NCI-H2171 (cell line): ENCODE data around the gene FLAD1.

Experiments used
- DNase-seq: peaks from one replicate; lab custom pipeline; 2025; lab: John Stamatoyannopoulos, UW

Gene FLAD1

DNA sequence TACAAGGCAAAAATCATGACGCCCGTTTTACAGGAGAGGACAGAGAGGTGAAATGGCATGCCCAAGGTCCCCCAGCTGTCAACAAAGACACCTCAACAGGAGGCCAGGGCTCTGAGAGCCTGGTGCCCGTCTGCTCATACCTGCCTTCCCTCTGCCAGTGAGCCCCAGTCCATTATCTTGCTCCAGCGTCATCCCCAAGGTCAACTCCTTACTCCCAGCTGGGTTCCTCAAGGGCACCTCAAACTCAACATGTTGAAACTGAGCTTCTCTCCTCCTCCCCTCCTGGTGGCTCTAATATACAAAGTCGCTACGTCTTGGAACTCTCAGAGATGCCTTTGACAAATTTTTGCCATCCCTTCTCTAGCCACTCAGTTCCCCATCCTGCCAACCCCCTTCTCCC, 30.5 kb upstream of the FLAD1 start:
- no peak for DNase-seq

DNA sequence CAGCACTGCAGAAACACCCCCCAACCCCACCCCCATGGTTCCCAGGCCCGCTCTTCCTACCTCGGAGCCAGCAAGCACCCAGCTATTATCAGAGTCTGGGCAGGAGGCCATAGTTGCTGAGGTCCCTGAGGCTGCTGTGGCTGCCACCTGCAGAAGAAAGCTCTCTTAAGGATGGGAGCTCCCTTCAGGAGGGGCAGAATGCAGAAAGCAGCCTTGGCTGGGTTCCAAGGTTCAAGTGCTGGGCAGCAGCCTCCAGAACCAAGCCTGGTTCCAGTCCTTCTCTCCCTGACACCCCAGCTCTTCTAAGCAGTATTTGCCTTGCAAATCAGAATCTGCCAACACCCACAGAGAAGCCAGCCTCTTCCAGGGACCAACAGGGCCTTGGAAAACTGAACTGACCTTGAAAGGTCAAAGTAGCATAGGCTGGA, 29.5 kb upstream of the FLAD1 start:
- no peak for DNase-seq

DNA sequence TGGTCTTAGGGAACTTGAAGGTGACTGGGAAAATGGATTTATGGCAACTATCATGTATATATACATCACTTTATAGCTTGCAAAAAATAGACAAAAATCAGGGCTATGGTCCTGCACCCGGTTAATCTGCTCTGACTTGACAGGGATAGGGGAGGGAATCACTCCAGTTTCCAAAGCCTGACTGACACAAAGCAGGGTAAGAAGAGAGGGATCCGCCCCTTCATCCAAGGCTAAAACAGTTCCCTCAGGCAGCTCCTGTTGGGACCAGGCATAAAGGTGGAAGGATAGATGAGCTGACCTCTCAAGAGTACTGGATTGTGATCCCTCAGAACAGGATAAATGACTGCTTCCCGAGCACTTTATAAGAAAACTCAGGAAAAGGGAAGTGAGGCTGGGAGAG, 28.6 kb upstream of the FLAD1 start:
- DNase-seq, result no peak

DNA sequence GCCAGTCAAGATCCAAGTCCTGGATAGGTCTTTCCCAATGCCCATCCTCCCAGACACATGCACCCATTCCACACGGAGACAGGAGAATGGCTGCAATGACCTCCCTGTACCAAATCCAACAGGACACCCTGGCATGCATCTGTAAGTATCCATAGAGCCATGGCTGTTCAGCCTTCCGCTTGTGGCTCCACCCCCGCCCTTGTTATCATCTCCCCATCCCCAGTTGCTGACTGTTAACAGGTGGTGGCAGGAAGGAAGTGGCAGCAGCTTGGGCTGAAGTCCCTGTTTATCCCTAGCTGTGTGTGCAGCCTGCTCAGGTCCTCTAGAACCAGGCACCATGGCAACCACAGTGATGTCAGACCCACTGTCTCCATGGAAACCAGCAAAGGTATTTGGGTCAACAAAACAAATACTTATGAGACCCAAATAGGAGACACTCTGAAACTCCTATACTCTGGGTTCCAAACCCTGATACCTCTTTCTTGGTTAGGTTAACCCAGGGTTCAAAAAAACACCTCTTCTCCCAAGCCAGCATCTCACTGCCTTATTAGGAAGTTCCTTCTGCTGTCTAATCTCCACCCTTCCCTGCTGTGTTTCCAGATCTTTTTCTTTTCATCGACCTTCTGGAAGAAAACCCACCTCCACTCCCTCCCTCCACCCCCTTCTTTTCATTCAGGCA, 28.0 kb upstream of the FLAD1 start:
- peak; percentile 24 for DNase-seq

DNA sequence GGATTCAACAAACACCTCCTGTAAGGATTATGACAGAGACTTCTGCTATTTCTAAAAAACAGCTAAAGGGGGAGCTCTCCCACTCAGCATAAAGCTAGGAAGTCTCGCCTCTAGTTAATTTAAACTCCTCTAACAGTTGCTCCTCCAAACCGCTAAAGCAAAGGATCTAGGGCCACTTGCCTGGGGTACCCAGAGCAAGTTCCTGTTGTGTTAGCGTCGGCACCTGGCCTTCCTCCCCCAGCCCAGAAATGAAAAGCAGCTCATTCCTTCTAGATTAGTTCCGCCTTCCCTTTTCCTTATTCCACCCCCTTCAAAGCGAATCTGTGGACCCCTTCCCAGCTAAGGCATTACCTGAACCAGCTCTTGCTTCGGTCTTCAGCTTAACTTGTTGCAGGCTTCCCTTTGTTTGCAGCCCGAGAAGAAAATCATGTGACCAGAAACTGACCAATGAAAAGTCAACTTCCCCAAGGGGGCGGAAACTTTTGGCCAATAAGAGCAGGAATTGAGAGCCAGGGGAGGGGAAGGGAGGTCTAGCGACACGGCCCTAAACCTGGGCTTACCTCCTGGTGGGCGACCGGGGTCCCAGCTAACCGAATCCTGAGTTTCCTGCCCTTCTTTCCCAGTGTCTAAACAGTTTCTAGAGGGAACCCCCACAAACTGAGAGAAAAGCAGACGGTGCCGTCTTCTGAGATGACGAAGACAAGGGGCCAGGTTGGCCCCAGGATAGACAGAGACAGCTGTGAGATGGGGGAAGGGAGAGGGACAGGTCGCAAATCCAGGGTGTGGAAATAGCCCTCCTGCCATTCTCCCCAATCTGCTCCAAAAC, 27.2 kb upstream of the FLAD1 start, which contains the start of gene PBXIP1:
Gene PBXIP1 (minus strand): TSS at position 382 of the 826 bp plus-strand sequence. CDS start 2,378 bp downstream, outside the sequence.
- peak; percentile 80 for DNase-seq

GRCh38 chr1:154956544-154956941, 26.6 kb upstream of the FLAD1 start:
- no peak for DNase-seq

GRCh38 chr1:154957091-154957657, 26.0 kb upstream of the FLAD1 start:
- DNase-seq, result no peak

DNA sequence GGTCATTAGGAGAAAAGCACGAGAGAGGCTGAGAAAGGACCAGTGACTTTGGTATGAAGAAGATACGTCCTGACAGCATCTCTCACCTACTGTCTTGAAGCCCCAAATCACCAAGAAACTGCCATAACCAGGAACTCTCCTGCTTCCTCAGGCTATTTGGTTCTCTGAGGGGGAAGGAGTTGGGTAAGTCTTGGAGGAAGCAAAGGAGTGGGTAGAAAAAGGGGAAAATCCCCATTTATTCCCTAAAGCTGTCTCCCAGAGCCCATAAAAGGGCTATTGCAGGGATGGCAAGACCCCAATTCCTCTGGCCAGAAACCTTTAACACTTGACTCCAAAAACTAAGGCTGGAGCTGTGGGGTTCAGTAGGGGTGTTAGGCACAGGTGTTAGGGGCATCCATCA, 25.1 kb upstream of the FLAD1 start:
- no peak for DNase-seq

DNA sequence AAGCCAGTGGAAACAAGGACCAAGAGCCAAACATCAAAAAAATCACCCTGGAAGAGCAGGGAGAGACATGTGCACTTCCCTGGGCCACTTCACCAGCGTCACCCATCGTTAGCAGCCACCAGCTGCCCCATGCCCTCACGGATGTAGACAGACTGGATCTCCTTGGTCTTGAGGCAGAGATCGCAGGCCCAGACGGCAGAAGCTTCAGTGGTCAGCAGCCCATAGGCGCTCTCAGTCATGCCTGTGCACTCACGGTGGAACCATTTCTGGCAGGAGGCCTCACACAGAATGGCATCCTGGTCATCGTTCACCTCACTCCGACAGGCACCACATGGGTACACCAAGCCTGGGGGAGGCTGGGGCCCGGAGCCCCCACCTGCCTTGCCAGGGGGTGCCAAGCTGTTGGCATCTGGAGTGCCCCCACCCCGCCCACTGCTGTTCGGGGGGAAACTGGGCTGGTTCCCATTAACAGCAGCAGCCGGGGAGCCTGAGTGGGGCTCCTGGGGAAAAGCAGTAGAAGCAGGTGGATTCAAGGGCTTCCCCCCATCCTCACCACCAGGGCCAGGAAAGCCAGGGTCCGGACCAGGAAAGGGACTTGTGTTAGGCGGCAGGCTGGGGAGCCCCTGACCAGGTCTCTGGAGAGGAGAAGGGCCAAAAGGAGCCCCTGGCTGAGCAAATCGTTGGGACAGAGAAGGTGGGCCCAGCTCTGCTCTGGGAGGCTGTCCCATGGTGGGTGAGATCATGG, 24.3 kb upstream of the FLAD1 start:
- DNase-seq, result no peak

DNA sequence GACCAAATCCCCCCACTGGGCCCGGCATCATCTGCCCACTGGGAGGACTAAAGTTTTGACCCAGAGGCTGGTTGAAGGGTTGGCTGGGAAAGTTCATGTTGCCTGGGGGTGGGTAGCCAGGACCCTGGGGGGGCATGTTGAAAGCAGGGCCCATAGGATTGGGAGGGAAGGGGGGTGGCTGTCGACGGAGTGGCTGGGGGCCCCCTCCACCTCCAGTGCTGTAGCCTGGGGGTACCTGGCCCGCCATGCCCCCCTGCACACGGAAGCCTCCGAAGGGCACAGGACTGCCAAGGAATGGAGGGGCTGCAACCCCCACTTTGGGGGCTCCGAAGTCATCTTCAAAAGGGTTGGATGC, 23.7 kb upstream of the FLAD1 start:
- no peak for DNase-seq

DNA sequence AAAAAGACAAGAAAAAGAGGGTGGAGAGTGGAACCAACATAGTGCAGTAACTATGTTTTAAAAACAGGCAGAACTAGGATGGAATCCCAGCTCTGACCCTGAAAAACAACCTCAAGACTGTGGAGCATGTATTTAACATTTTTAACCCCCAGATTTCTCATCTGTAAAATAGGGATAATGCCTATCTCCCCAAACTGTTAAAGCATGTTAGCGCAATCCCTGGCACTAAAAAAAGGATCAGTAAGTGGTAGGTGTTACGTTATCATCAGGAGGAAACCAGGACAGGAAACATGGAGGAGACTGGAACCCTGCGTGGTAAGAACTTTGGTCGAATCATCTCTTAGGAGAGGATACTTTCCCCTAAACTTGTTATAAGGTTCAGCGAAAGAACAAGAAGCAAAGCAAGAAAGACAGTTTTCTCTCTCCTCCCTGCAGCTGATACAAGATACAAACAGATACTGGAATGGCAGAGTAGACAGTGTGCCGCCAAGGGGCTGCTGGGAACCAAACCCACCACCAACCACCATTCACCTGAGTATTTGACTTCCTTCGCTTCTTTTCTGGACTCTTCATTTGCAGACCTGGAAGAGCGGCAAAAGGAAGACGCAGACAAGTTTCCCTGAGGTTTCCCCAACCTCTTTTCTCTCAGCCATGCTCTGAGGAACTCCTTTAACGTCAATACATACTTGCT, 22.6 kb upstream of the FLAD1 start:
- DNase-seq, result no peak

DNA sequence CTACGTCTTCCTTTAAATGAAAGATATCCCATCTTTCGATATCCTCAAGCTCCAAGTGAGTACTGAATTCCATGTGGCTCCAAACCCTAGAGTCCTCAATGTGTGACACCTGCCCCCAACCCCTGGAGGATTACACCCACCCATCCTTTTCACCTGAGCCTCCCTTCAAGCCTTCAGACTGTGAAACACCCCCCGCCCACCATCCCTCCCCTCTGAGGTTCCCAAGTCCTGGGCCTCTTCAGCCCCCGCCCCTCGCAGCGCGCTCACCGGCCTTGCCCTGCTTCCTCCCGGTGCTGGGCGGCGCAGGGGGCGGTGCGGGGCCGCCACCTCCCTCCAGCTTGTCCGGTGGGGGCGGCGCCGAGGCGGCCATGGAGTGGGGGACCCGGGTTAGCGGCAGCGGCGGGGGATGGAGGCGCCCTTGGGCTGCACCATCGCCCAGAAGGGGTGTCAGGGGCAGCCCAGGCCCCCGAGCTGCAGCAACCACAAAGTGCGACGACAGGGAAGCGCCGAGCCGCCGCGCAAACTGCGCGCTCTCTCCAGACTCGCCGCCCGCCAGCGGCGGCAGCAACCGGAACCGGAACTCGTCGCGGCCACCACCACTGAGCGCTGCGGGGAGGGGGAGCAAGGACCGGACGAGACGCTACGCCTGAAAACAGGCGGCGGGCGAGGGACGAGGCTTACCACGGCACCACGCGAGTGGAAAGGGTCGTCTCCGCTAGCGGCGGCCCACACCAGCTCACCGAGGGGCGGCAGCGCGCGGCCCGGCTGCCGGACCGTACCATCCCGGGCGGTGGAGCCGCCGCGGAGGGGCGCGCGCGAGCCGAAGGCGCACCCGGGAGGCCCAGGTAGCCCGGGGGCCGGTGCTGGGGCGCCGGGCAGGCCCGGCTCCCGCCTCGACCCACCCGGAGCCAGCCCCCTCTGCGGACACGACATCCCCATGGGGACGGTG, 21.7 kb upstream of the FLAD1 start, which contains the start of gene PYGO2:
Gene PYGO2 (minus strand): TSS at position 576 of the 949 bp plus-strand sequence. CDS start 206 bp downstream, at position 370.
- DNase-seq, result peak; percentile 61

DNA sequence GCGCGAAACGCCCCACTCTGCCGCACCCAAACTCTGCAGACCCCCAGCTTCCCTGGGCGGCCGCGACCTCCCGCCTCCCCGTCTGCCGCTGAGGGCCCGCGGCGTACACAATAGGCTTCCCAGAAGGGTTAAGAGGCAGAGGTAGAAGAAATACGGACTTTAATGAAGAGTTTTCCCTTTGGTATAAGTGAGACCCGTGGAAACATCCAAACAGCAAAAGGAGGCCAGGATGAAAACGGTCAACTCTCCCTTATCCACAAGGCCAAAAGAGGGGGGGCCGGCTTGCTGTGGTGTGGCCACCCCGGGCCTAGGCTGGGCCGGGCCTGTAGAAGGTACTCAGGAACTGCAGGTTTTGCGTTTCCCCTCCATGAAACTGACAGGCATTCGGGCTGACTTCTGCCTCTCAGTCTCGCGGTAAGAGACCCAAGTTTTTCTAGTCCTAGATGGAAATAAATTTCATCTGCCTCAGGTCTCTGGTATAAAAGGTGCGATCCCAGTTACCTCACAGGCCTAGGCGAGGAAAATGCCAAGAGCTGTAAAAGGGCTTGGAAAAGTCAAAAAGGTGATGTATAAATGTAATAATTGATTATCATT, 20.9 kb upstream of the FLAD1 start:
- no peak for DNase-seq

DNA sequence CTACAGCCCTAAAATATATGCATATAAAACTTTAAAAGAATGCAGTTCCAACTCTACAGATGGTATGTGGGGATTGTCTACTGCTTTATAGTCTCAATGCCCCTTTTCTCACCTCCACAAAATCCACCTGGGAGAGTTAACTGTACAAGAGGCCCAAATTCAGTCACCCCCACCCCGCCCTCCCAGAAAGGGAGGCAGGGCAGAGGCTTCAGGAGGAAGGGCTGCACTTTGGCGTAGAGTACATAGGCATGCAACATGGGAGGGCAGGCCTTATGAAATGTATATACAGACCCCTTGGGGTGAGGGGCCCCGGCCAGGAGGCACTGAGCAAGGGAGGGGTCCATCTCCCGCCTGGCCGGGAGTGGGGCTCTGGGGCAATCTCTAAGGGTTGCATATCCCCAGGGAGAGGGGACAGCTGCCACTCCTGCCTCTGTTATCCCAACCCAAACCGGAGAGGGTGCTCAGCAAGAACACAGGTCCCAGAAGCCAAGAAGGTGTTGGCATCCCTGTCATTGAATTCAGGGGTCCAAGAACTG, 20.3 kb upstream of the FLAD1 start:
- no peak for DNase-seq

GRCh38 chr1:154963643-154964042, 19.5 kb upstream of the FLAD1 start:
- DNase-seq, result no peak

DNA sequence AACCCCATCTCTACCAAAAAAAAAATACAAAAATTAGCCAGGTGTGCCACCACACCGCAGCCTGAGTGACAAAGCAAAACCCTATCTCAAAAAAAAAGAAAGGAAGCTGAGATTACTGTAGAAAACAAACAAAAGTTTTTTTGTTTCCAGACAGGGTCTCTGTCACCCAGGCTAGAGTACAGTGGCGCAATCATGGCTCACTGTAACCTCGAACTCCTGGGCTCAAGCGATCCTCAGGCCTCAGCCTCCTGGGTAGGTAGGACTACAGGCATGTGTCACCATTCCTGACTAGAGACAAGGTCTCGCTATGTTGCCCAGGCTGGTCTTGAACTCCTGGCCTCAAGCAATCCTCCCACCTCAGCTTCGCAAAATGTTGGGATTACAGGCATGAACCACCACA, 18.8 kb upstream of the FLAD1 start:
- no peak for DNase-seq

GRCh38 chr1:154966111-154966510, 17.0 kb upstream of the FLAD1 start:
- DNase-seq, result no peak

- no peak for DNase-seq
Observed at GRCh38 chr1:154967331-154967950, 15.7 kb upstream of the FLAD1 start.

DNA sequence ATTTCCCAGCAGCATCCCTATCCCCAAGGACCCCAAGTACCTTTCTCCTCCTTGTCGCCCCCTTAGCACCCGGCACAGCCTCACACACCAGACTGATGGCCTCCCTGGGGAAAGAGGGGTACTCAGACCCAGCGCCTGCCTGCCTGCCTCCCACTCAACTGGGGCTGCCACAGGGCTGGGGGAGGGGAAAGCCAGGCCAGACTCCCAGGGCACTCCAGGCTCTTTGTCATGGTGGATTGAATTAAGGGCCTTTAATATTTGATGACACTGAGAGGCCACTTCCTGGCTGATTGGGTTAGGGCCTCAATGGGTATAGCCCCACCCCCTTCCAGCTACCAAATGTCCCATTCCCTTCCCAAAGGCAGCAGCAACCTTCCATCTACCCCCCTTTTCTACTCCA, 14.4 kb upstream of the FLAD1 start:
- DNase-seq, result no peak
